ENCODE data around the gene RAE1. TPM values are rescaled to one million over a fixed set of nuclear protein-coding genes. Genes with fewer than 3 reads are reported as not detected.

RAE1 gene
- total RNA-seq, 1 experiment from 2014 or later = 31.3 TPM

DNA sequence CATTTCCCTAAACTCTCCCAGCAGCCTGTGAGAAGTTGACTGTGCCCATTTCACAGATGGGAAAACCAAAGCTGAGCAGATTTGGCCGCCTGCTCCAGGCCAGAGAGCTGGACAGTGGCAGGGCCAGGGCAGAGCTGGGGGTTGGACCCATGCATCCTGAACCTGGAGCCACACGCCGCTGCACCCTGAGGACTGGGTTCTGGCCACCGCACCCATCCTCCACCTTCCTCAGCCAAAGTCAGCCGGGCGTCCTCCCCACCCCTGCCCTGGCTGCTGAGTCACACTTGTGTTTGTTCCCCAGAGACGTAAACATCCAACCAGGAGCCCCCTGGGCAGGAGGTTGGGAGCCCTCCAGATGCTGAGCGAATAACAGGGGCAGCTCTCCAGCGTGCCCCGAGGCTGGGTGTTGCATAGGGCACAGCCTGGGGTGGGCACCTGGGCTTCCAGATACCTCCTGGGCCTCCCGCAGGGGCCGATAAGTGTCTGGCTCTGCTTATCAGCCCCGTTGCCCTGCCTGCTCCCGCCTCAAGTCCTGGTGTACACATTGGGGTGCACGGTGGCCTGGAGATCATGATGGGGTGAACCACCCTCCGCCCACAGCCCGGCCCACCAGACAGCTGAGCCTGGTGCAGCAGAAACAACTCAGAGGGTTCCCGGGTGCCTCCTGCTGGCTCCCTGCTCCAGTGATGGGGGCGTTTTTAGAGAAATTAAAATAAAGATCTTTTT is 64.0 kb downstream of the RAE1 start:
- no peaks in the 10 kb centered on the region for H3K27me3 Mint-ChIP-seq (ENCODE audit: low read depth)
- H3K27ac Mint-ChIP-seq = no peak overlapping the region
- H3K4me1 Mint-ChIP-seq = no peaks in the 10 kb centered on the region
- DNase-seq (ENCODE audit: low spot score) (no peak), ATAC-seq (no peak)
- no peaks in the 10 kb centered on the region for H3K9me3 Mint-ChIP-seq
- POLR2A ChIA-PET = no interaction called here
- no peaks in the 10 kb centered on the region for H3K36me3 Mint-ChIP-seq
- TF ChIP-seq SMAD3 (CRISPR knock-in tag; IDR thresholded peaks at IDR 0.05; ENCODE audit: borderline replicate concordance) (no peak), OVOL2 (CRISPR knock-in tag; IDR thresholded peaks at IDR 0.05; ENCODE audit: borderline replicate concordance) (no peak), ARID4B (CRISPR knock-in tag; IDR thresholded peaks at IDR 0.05; ENCODE audit: borderline replicate concordance) (no peak), ZNF425 (CRISPR knock-in tag; conservative IDR thresholded peaks at IDR 0.05) (no peak), ZMAT4 (CRISPR knock-in tag; IDR thresholded peaks at IDR 0.05) (no peak), TCF7 (CRISPR knock-in tag; IDR thresholded peaks at IDR 0.05; ENCODE audit: low read depth) (no peak), ZNF219 (CRISPR knock-in tag; IDR thresholded peaks at IDR 0.05; ENCODE audit: borderline replicate concordance) (no peak), ZNF396 (CRISPR knock-in tag; IDR thresholded peaks at IDR 0.05; ENCODE audit: borderline replicate concordance) (no peak), MXD4 (CRISPR knock-in tag; IDR thresholded peaks at IDR 0.05; ENCODE audit: borderline replicate concordance) (no peak), TEAD4 (CRISPR knock-in tag; IDR thresholded peaks at IDR 0.05) (no peak), NFE2L1 (CRISPR knock-in tag; IDR thresholded peaks at IDR 0.05) (no peak), GTF2I (CRISPR knock-in tag; conservative IDR thresholded peaks at IDR 0.05) (no peak), TP53 (CRISPR knock-in tag; IDR thresholded peaks at IDR 0.05) (no peak), NR3C1 (CRISPR knock-in tag; conservative IDR thresholded peaks at IDR 0.05; ENCODE audit: low read depth) (no peak), CTCF (IDR thresholded peaks at IDR 0.05) (no peak), AFF4 (CRISPR knock-in tag; IDR thresholded peaks at IDR 0.05; ENCODE audit: borderline replicate concordance) (no peak)
- TF ChIP-seq, protein P1, sequence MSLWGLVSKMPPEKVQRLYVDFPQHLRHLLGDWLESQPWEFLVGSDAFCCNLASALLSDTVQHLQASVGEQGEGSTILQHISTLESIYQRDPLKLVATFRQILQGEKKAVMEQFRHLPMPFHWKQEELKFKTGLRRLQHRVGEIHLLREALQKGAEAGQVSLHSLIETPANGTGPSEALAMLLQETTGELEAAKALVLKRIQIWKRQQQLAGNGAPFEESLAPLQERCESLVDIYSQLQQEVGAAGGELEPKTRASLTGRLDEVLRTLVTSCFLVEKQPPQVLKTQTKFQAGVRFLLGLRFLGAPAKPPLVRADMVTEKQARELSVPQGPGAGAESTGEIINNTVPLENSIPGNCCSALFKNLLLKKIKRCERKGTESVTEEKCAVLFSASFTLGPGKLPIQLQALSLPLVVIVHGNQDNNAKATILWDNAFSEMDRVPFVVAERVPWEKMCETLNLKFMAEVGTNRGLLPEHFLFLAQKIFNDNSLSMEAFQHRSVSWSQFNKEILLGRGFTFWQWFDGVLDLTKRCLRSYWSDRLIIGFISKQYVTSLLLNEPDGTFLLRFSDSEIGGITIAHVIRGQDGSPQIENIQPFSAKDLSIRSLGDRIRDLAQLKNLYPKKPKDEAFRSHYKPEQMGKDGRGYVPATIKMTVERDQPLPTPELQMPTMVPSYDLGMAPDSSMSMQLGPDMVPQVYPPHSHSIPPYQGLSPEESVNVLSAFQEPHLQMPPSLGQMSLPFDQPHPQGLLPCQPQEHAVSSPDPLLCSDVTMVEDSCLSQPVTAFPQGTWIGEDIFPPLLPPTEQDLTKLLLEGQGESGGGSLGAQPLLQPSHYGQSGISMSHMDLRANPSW (CRISPR knock-in tag; conservative IDR thresholded peaks at IDR 0.05; ENCODE audit: low read depth) = no peak
- CTCF ChIA-PET = interaction anchor here (1.3 kb wide), 1 partner anchor 84 kb away, joined by 3 read pairs; no protein-coding TSS in a partner anchor
- H3K4me3 Mint-ChIP-seq = no peak overlapping the region

Measured in WTC11 (cell line).